Brain microvascular endothelial cell (primary cell): ENCODE measurements around the gene COL27A1.

Source experiments
- DNase-seq: peaks from one replicate; pipeline ENCODE4 v3.0.0-alpha.2; 2020
- H3K27ac ChIP-seq: fragments of 250-450 bp; sonication (Bioruptor Pico); 2 replicates; pipeline ENCODE4 v1.5.1; 2020; ENCODE audit warnings: mild to moderate bottlenecking, moderate library complexity
- H3K27me3 ChIP-seq: fragments of 250-450 bp; sonication (Bioruptor Pico); replicated peaks from 2 replicates; pipeline ENCODE4 v1.5.1; 2020; ENCODE audit warnings: mild to moderate bottlenecking
- H3K36me3 ChIP-seq: fragments of 250-450 bp; sonication (Bioruptor Pico); replicated peaks from 2 replicates; pipeline ENCODE4 v1.5.1; 2020; ENCODE audit warnings: mild to moderate bottlenecking
- H3K4me3 ChIP-seq: 2 replicates; pipeline ENCODE4 v1.5.1; 2011; ENCODE audit warnings: low read depth, mild to moderate bottlenecking, control low read depth, low read length, moderate library complexity
- in situ Hi-C: cut with HindIII; loops from 2 replicates; pipeline ENCODE4 v1.10.0; 2017; ENCODE audit warnings: low sequenced_read_pairs, low pct_ligation_motif_present
- TF ChIP-seq, protein P1 (sequence below): IDR thresholded peaks from 2 replicates; pipeline ENCODE4 v1.5.1; 2011; ENCODE audit warnings: low read depth, mild to moderate bottlenecking, moderate library complexity, low read length, control low read depth, inconsistent platforms; ENCODE audit errors: missing control alignments

The COL27A1 gene

DNA sequence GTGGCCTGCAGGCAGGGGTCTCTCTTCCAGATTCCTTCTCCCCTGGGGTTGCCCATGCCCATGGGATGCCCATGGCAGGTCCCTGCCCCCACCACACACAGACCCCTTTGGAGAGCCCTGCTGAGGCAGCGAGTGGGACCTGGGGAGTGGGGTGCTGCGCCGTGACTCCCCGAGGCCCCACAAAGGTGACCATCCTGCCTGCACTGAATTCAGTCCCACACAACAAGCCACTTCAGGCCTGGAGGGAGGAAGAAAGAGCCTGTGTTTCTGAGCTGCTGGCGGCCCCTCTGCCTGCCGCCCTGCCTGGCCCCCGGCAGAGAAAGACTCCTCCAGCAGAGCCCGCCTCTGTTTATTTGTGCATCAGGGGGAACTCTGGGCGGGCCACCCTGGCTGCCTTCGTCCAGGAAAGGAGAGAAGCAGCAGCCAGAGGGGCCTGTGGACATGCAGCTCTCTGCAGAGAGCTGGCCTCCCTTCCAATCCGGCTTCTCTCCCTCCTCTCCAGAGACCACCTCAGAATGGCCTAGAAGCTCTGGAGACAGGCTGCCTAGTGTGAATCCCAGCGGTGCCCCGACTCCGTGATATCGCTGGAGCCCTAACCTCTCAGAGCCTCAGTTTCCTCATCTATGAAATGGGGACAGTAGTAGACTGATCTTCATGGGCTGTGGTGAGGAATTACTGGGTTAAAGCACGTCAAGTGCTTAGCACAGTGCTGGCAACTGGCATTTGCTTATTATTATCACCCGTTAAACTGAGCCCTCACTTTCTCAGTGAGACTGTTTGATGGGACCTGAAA, 72.9 kb downstream of the COL27A1 start:
- no peak for DNase-seq
- H3K27ac ChIP-seq, result no peak overlapping the region
- no peaks in the 10 kb centered on the region for H3K36me3 ChIP-seq
- H3K4me3 ChIP-seq, result no peak overlapping the region
- in situ Hi-C loops, result no loop called here
- H3K27me3 ChIP-seq, result no peaks in the 10 kb centered on the region
- TF ChIP-seq, protein P1, sequence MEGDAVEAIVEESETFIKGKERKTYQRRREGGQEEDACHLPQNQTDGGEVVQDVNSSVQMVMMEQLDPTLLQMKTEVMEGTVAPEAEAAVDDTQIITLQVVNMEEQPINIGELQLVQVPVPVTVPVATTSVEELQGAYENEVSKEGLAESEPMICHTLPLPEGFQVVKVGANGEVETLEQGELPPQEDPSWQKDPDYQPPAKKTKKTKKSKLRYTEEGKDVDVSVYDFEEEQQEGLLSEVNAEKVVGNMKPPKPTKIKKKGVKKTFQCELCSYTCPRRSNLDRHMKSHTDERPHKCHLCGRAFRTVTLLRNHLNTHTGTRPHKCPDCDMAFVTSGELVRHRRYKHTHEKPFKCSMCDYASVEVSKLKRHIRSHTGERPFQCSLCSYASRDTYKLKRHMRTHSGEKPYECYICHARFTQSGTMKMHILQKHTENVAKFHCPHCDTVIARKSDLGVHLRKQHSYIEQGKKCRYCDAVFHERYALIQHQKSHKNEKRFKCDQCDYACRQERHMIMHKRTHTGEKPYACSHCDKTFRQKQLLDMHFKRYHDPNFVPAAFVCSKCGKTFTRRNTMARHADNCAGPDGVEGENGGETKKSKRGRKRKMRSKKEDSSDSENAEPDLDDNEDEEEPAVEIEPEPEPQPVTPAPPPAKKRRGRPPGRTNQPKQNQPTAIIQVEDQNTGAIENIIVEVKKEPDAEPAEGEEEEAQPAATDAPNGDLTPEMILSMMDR, result no peak

DNA sequence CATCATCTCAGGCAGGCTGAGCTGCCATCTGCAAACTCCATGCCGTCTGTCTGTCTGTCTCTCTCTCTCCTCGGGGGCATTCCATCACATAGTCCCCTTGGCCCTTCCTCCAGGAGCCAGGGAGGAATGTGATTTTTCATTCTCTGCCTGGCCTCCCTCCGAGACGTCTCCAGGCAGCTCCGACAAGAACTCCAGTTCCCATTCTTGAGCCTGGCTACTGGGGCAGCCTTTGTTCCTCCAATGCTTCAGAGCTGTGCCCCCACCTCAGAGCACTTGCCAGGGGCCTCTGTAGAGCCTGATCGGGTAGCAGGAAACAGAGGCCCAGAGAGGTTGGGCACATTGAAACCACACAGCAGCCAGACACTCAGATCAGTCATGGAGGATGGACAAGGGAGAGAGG, 74.0 kb downstream of the COL27A1 start:
- TF ChIP-seq, protein P1, result no peak
- no peak for DNase-seq
- Histone ChIP-seq H3K4me3 (no peak overlapping the region), H3K27me3 (no peaks in the 10 kb centered on the region), H3K27ac (no peak overlapping the region), H3K36me3 (no peaks in the 10 kb centered on the region)
- in situ Hi-C loops, result no loop called here

DNA sequence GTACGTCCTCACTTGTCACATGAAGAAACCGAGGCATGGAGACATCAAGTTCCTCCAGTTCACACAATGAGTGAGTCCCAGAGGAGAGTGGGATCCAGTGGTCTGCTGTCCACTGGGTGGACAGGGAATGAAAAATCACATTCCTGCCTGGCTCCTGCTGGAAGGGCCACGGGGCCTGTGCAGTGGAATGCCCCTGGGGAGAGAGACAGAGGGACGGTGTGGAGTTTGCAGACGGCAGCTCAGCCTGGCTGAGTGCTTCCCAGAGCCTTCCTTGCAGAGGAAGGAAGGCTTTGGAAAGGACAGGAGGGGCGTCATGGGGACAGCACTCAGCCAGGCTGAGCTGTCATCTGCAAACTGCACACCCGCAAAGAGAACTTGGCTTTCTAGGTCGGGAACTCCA, 74.7 kb downstream of the COL27A1 start:
- Histone ChIP-seq H3K36me3 (no peaks in the 10 kb centered on the region), H3K27ac (no peak overlapping the region), H3K27me3 (no peaks in the 10 kb centered on the region), H3K4me3 (no peak overlapping the region)
- in situ Hi-C loops, result no loop called here
- TF ChIP-seq, protein P1, result no peak
- no peak for DNase-seq

DNA sequence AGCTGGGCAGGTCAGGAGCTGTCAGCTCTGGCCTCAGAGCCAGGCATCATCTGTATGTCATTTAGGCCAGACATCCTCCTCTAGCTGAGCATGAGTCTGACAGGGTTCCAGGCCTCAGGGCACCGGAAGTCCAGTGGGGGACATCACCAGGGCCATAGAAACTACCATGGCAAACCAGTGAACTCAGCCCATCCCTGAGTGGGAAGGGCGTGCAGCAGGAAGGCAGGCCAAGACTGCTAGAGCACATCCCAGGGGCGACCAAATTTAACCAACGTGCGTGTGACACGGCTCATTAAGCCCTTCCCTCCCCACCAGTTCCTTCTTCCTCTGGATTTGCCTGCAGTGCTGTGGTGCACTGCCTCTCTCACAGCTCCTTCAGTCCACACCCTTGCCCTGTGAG, 75.9 kb downstream of the COL27A1 start:
- DNase-seq, result no peak
- H3K4me3 ChIP-seq, result no peak overlapping the region
- in situ Hi-C loops, result no loop called here
- no peaks in the 10 kb centered on the region for H3K27me3 ChIP-seq
- H3K36me3 ChIP-seq, result no peaks in the 10 kb centered on the region
- TF ChIP-seq, protein P1, result no peak
- no peak overlapping the region for H3K27ac ChIP-seq

DNA sequence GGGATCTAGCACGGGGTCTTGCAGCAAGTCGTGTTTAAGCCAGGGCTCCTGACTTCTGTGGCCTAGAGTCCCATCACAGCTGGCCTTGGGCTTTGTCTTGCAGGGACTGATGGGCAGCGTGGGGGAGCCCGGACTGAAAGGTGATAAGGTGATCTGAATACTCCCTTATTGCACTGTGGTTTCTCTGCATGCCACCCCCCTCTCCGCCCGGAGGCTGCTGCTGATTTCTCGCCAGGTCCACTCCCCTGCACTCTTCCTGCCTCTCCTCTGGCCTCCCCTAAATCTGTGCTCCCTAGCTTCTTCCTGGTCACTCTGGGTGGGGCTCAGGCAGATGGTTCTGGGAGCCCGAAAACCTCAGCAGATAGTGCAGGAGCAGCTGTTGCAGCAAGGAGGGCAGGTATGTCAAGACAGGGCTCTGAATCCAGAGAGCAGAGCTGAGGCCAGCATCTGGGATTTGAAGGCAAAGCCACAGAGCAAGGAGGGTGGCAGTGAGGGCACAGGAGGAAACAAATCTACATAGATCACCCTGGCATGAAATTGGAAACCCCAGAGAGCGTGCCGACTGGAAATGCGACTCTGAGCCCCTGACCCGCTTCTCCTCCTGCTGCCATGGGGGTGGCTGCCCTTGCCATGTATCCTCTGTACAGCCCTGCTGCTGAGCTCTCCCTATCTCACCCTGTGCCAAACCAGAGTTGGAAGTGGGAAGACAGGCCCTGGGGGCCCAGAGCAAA, 76.5 kb downstream of the COL27A1 start:
- H3K4me3 ChIP-seq, result no peak overlapping the region
- no peak for DNase-seq
- H3K36me3 ChIP-seq, result no peaks in the 10 kb centered on the region
- in situ Hi-C loops, result no loop called here
- no peaks in the 10 kb centered on the region for H3K27me3 ChIP-seq
- TF ChIP-seq, protein P1, result no peak
- H3K27ac ChIP-seq, result no peak overlapping the region
